Skeletal muscle tissue (tissue), 1 donor: ENCODE results near the gene OR5D13. TPM values are rescaled to one million over a fixed set of nuclear protein-coding genes. Genes with fewer than 3 reads are reported as not detected.

Source experiments
- total RNA-seq: library from RNA; depleted of rRNA; stranded (reverse); fragments of >200 nt; gene quantifications from one replicate; pipeline ENCODE4 v1.2.3, GENCODE V29; 2014

OR5D13 gene
- total RNA-seq, 1 donor from 2014 or later: not detected

Other genes with a start within 250 kb of the OR5D13 start
- not detected for gene OR4C15, start 219.0 kb upstream of the OR5D13 start, total RNA-seq
- not detected for gene OR4C16, start 201.3 kb upstream of the OR5D13 start, total RNA-seq
- gene OR4C11, start 165.8 kb upstream of the OR5D13 start, total RNA-seq: not detected
- gene OR4P4, start 138.3 kb upstream of the OR5D13 start, total RNA-seq: not detected
- not detected for gene OR4S2, start 125.1 kb upstream of the OR5D13 start, total RNA-seq
- not detected for gene OR4C6, start 111.2 kb upstream of the OR5D13 start, total RNA-seq
- gene OR5D14, start 22.1 kb downstream of the OR5D13 start, total RNA-seq: not detected
- not detected for gene OR5L1, start 37.9 kb downstream of the OR5D13 start, total RNA-seq
- not detected for gene OR5D18, start 46.2 kb downstream of the OR5D13 start, total RNA-seq
- not detected for gene OR5L2, start 53.8 kb downstream of the OR5D13 start, total RNA-seq
- gene OR5D16, start 65.3 kb downstream of the OR5D13 start, total RNA-seq: not detected
- not detected for gene TRIM51, start 109.9 kb downstream of the OR5D13 start, total RNA-seq
- gene OR5W2, start 141.1 kb downstream of the OR5D13 start, total RNA-seq: not detected
- not detected for gene OR5I1, start 163.0 kb downstream of the OR5D13 start, total RNA-seq
- gene OR10AG1, start 196.5 kb downstream of the OR5D13 start, total RNA-seq: not detected
- gene OR5F1, start 221.2 kb downstream of the OR5D13 start, total RNA-seq: not detected